Femur (tissue), 1 donor: ENCODE results near the gene DNAAF3.
A peak's percentile ranks its signal among the peaks of the same experiment; 100 is the strongest.
"Not testable (repeated sequence)": the region's sequence is repeated elsewhere in the genome, so short reads cannot be mapped to it uniquely, and the experiment has no call there.

Experiments used
- DNase-seq: peaks from one replicate; pipeline ENCODE4 v3.0.0-alpha.2; 2017

Gene DNAAF3

GRCh38 chr19:55166530-55167268 lies at the start of gene DNAAF3:
Gene DNAAF3 (minus strand): TSS chr19:55166613. CDS start chr19:55166413, 200 bp downstream.
- DNase-seq: peak; percentile 93

GRCh38 chr19:55213547-55213946 lies 47.1 kb upstream of the DNAAF3 start:
- no peak for DNase-seq

- no peak for DNase-seq
Observed at GRCh38 chr19:55212447-55212846, 46.0 kb upstream of the DNAAF3 start.

- no peak for DNase-seq
Observed at GRCh38 chr19:55209693-55210472, 43.5 kb upstream of the DNAAF3 start.

- DNase-seq: no peak
Observed at GRCh38 chr19:55208880-55209692, 42.7 kb upstream of the DNAAF3 start, which contains the start of gene PTPRH. Gene PTPRH (minus strand): TSS chr19:55209501. CDS start chr19:55209433, 68 bp downstream.

GRCh38 chr19:55206664-55207500 lies 40.5 kb upstream of the DNAAF3 start:
- peak; percentile 81 for DNase-seq

- DNase-seq: not testable (repeated sequence)
Observed at GRCh38 chr19:55202199-55202598, 35.8 kb upstream of the DNAAF3 start.

GRCh38 chr19:55199620-55200204 lies 33.3 kb upstream of the DNAAF3 start:
- DNase-seq: no peak

GRCh38 chr19:55198651-55199050 lies 32.2 kb upstream of the DNAAF3 start:
- DNase-seq: no peak

- no peak for DNase-seq
Observed at GRCh38 chr19:55197528-55197927, 31.1 kb upstream of the DNAAF3 start.

- no peak for DNase-seq
Observed at GRCh38 chr19:55196803-55197202, 30.4 kb upstream of the DNAAF3 start.

GRCh38 chr19:55193481-55193880 lies 27.1 kb upstream of the DNAAF3 start:
- no peak for DNase-seq

- DNase-seq: no peak
Observed at GRCh38 chr19:55189403-55189835, 23.0 kb upstream of the DNAAF3 start.

- no peak for DNase-seq
Observed at GRCh38 chr19:55188625-55189024, 22.2 kb upstream of the DNAAF3 start.

- no peak for DNase-seq
Observed at GRCh38 chr19:55186080-55186479, 19.7 kb upstream of the DNAAF3 start.

- DNase-seq: no peak
Observed at GRCh38 chr19:55181740-55182139, 15.3 kb upstream of the DNAAF3 start.

- peak; percentile 50 for DNase-seq
Observed at GRCh38 chr19:55179606-55180484, 13.4 kb upstream of the DNAAF3 start, which contains the start of gene SYT5. Gene SYT5 (minus strand): TSS chr19:55180289. CDS start chr19:55179041, 1,248 bp downstream.

GRCh38 chr19:55178781-55179599 lies 12.6 kb upstream of the DNAAF3 start:
- peak; percentile 87 for DNase-seq

GRCh38 chr19:55176076-55176475 lies 9.7 kb upstream of the DNAAF3 start:
- no peak for DNase-seq
